GM18517 (cell line): ENCODE measurements around the gene TTLL11.
"Not testable (repeated sequence)": the region's sequence is repeated elsewhere in the genome, so short reads cannot be mapped to it uniquely, and the experiment has no call there.

Experiments used
- ATAC-seq: cut with Tn5 transposase; IDR thresholded peaks from one replicate; pipeline ENCODE4 v1.9.1; 2021; ENCODE audit warnings: mild to moderate bottlenecking, moderate library complexity; ENCODE audit not compliant: unreplicated experiment

TTLL11 gene

DNA sequence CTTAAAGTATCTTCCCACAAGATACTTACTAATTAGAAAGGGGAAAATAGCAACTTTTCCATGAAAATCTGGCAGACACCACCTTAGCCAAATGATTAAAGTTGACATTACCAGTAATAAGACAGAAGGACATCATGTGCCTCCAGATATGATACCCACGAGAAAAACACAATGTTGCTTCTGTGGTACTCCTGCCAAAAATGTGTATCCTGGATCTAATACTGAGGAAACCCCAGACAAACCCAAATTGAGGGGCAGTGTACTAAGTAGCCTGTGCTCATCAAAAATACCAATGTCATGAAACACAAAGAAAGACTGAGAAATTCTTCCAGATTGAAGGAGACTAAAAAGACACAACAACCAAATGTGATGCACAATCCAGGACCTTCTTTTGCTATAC is 85.3 kb downstream of the TTLL11 start:
- no peak for ATAC-seq

DNA sequence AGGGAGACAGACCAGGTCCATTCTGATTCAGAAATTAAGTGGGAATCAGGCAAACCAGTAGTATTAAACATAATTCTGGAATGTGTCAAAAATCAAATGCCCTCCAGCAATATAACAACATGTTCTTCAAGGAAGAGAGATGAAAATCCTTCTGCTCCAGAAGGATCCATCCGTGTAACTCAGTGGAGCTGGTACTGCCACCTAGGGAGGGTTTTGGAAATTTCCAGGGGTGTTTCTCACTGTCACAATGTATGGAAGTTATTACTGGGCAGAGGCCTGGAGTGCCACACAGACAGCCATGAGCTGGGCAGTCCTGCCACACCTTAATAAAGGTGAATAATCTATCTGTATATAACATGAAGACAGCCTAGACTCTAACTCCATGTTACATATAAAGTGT is 87.5 kb downstream of the TTLL11 start:
- ATAC-seq, result no peak

- no peak for ATAC-seq
Measured at GRCh38 chr9:122004589-122004988, 88.5 kb downstream of the TTLL11 start.

- ATAC-seq, result no peak
Measured at GRCh38 chr9:122001491-122002201, 91.5 kb downstream of the TTLL11 start.

DNA sequence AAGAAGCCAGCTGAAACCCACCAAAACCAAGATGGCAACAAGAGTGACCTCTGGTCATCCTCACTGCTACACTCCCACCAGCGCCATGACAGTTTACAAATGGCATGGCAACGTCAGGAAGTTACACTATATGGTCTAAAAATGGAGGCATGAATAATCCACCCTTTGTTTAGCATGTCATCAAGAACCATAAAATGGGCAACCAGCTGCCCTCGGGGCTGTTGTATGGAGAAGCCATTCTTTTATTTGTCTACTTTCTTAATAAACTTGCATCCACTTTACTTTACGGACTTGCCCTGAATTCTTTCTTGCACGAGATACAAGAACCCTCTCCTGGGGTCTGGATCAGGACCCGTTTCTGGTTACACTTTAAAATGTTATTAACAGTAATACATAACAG is 92.6 kb downstream of the TTLL11 start:
- not testable (repeated sequence) for ATAC-seq

DNA sequence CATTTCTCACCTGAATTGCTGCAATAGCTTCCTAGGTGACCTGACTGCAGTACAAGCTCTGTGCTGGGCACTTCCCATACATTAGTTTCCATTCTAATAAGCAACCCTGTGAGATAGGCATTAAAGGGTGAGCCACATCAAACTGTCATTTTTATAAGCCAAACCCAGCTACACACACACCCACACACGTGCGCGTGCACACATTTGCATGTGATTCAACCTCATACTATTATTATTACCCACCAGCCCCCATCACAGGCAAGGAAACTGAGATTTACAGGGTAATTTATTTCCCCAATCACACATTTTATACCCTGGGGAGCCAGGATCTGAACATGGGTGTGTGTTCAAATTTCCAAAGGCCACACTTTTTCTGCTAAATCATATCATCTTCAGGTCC is 93.6 kb downstream of the TTLL11 start:
- no peak for ATAC-seq

GRCh38 chr9:121998513-121999049 is 94.5 kb downstream of the TTLL11 start:
- no peak for ATAC-seq

- no peak for ATAC-seq
Measured at GRCh38 chr9:121997791-121998190, 95.3 kb downstream of the TTLL11 start.

DNA sequence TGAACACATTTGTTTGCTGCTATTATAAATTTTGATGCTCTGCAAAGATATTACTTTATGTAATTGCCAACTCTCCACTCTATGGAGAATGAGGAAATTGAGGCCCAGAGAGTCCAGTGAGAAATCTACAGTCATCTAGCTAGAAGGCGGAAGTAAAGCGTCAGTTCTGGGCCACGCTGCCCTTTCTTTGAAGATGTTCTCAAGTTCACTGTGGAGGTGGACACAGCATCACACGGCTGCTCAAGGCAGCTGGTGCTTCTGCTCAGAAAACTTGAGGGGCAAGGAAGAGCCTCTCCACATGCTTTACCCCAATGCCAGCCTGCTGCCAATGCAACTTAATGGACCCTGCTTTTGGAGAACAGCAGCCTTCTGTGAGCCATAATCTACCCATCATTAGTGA is 96.3 kb downstream of the TTLL11 start:
- ATAC-seq, result no peak

GRCh38 chr9:121995997-121996396 is 97.1 kb downstream of the TTLL11 start:
- no peak for ATAC-seq

DNA sequence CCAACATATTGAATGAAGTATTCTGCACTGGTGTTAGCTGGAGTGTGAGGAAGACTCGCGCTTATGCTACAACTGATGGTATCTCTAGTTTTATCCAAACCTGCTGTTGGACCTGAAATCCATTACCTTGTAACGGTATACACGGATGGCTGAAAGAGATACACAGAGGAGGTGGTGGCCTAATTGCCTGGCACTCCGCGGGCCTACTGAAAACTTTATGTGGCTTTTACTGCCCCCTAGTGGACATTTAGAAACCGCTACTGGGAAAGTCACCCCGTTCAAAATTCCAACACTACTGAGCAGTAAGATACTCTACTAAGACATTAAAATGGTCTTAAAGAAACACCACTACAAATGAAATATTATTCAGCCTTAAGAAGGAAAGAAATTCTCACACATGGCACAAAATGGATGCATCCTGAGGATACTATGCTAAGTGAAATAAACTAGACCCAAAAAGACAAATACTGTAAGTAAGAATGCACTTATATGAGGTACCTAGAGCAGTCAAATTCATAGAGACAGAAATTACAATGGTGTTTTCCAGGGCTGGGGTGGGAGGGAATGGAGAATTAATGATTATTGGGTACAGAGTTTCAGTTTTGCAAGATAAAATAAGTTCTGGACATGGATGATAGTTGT is 100.4 kb downstream of the TTLL11 start:
- no peak for ATAC-seq

- ATAC-seq, result no peak
Measured at GRCh38 chr9:121991307-121991661, 101.8 kb downstream of the TTLL11 start.

DNA sequence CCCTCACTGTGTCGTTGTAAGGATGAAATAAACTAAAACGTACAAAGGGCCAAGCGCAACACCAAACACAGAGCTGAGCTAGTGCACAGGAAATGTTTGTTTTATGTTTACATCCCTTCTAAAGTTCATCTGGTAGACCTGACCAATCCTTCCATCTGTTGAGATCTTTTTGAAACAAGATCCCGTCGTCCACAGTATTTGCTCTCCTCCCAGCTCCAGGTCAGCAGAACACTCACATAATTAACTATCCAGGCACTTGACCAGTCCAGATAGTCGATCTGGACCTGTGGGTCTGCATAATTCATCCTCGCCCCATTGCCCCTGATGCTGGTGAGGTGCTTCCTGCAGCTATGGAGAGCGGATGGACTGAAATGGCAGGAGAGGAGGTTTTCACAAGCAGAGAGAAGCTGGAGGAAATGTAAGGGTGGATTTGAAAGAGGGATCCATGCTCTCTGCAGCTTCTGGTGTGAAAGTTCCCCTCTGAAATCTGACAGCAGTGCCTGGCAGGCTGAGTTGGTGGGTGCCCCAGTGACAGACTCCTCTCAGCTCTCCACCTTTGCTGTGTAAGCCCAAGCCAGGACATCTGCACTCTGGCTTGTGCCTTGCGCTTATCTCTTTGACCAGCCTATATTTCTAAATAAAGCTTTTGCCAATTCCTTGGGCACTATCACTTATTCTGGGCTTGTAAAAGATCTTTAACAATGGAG is 102.4 kb downstream of the TTLL11 start:
- no peak for ATAC-seq

DNA sequence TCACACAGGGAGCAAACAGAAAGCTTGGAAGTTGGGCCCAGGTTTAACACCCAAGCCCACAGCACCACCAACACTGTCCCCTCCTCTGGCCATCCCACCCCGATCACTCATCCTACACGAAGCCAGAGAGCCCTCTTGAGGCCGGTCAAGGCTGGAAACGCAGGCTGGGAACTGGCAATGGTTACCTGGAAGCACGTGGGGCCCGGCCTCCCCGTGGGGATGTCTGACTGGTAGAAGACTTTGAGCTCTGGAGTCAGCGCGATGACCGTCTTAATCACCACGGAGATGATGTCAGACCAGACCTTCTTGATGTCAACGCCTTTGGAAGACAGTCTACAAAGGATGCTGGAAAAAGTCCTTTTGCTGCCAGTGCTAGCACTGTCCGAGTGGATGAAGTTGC is 104.1 kb downstream of the TTLL11 start:
- ATAC-seq, result no peak

DNA sequence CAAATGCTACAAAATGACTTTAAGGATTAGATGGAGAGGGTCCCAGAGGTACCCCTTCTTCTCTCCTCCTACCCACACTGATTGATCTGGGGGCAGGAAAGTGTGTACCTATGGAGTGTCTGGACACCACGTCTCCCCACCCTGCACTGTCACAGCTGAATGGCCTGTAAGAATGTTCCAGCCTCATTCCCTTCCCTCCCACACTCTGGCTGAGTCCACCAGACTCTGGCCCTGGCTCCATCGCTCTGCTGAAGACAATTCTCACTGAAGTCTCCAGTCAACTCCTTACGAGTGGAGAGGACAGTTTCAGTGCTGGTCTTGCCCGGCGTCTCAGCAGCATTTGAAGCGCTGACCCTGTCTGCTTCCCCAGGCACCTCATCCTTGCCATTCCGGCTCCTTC is 105.8 kb downstream of the TTLL11 start:
- ATAC-seq, result no peak

DNA sequence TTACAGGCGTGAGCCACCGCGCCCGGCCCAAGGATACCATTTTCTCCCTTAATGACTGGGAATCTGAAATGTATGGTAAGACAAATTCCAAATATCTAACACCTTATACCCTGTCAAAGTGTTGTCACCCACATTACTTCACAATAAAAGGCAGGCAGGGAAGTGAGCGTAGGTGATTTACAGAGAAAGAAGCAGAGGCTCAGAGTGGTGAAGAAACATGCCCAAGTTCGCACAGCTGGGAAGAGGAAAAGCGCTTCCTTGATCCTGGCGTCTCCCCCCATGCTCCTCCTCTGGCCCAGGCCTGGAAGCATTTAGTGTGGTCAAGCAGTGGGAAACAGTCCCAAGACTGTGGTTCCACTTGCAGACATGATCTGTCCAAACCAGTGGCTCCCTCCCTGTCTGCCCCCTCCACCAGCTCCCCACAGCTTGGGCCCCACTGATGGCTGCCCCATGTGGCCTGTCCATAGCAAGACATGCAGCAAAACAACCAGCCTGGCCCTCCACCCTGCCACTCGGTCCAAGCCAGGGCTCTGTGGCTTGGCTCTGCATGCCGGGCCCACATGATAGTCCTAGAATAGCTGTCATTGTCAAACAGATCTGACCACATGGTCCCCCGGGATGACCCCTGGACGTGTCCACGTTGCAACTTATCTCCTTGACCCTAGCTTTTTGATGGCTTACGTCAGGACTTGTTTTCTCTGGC is 107.2 kb downstream of the TTLL11 start:
- ATAC-seq, result no peak

- no peak for ATAC-seq
Measured at GRCh38 chr9:121984726-121985402, 108.2 kb downstream of the TTLL11 start.

DNA sequence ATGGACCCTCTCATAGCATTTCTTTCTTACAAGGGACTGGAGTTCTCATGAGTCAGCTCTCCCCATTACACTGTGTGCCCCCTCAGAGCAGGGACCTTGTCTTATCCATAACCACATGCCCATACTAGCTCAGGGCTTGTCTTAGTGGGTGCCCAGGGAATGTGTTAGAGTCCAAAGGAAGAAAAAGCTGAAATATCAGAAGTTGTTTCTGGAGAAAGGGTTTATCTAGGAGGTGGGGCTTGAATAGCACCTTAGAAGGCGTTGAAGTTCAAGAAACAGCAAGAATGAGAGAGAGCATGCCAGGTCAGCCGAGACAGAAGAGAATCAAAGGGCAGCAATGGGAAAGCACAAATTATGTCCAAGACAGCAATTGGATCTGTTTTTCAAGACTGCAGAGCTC is 109.4 kb downstream of the TTLL11 start:
- ATAC-seq, result no peak

- ATAC-seq, result no peak
Measured at GRCh38 chr9:121981118-121981883, 111.8 kb downstream of the TTLL11 start.

GRCh38 chr9:121980665-121981064 is 112.4 kb downstream of the TTLL11 start:
- not testable (repeated sequence) for ATAC-seq
